Body of pancreas (tissue), 4 donors: ENCODE data around the gene SCRT2.

Experiments used
- POLR2A ChIP-seq, 3 donors: fragments of 450-650 bp; IDR thresholded peaks; one replicate each; pipeline ENCODE4 v1.6.1; 2016; ENCODE audit warnings: antibody characterized with exemption in 3 of 3, mild to moderate bottlenecking in 2 of 3
- TF ChIP-seq, protein P1 (sequence below), 7 experiments: fragments of 450-650 bp in 4 of 7; fragments of 200-600 bp in 3 of 7; sonication (generic) in 3 of 7; IDR thresholded peaks; one replicate each; pipeline ENCODE4 v1.5.1; 2016 to 2019; ENCODE audit warnings: antibody characterized with exemption in 7 of 7

DNA sequence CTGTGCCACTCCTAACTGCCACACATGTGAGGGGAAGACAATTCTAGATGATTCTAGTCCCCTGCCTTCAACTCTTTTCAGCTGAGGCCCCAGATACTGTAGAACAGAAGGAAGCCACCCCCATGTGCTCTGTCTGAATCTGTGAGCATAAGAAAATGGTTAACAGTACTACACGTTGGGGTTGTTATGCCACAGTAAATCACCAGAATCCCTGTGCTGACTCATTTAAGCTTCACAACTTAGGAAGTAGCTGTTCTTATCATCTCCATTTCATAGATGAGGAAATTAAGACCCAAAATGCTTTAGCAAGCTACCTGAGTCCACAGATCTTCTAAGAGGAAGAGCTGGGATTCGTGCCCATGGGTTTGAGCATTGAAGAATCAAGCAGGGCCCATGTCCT lies 27.4 kb upstream of the SCRT2 start:
- TF ChIP-seq, protein P1, sequence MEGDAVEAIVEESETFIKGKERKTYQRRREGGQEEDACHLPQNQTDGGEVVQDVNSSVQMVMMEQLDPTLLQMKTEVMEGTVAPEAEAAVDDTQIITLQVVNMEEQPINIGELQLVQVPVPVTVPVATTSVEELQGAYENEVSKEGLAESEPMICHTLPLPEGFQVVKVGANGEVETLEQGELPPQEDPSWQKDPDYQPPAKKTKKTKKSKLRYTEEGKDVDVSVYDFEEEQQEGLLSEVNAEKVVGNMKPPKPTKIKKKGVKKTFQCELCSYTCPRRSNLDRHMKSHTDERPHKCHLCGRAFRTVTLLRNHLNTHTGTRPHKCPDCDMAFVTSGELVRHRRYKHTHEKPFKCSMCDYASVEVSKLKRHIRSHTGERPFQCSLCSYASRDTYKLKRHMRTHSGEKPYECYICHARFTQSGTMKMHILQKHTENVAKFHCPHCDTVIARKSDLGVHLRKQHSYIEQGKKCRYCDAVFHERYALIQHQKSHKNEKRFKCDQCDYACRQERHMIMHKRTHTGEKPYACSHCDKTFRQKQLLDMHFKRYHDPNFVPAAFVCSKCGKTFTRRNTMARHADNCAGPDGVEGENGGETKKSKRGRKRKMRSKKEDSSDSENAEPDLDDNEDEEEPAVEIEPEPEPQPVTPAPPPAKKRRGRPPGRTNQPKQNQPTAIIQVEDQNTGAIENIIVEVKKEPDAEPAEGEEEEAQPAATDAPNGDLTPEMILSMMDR (IDR thresholded peaks at IDR 0.05): no peak
- no peak for TF ChIP-seq POLR2A (IDR thresholded peaks at IDR 0.05)
